AML-193 (cell line): Measurements from ENCODE around the gene WWOX.

Source experiments
- DNase-seq, 2 experiments: peaks; one replicate each; lab custom pipeline; 2025; lab: John Stamatoyannopoulos, UW

WWOX gene

DNA sequence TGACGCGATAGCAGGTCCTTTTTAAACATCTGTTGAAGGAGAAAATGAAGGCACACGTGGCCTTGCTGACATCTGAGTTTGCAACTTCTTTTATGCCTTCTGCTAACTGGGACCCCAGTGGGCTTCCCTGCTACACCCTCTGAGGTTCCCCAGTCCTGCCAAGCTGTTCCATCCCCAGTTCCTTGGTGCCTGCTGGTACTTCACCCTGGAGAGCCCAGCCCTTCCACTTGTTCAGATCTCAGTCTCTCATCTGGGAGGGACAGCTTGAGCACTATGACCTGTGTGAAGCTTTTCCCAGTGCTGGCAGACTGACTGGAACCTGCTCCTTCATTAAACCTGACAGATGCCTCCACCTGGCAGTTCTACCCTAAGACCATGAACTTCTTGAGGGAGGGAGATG, 95.5 kb downstream of the WWOX start:
- DNase-seq = no peak

DNA sequence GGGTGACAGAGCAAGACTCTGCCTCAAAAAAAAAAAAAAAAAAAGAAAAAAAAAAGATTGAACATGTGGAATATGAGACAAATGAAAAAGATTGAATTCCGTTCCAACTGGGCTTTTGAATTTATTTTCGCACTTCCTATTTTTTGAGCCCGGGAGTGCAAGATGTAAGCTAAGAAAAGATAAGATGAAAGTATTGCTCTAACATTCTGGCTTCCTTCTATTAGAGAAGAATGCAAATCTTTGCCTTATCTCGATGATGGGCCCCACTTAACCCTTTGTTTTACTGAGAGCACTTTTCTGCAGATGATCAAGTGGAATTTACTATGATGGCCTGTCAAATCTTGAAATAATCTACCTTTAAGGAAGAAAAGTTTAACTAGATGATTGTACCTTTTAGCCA, 96.3 kb downstream of the WWOX start:
- no peak for DNase-seq

DNA sequence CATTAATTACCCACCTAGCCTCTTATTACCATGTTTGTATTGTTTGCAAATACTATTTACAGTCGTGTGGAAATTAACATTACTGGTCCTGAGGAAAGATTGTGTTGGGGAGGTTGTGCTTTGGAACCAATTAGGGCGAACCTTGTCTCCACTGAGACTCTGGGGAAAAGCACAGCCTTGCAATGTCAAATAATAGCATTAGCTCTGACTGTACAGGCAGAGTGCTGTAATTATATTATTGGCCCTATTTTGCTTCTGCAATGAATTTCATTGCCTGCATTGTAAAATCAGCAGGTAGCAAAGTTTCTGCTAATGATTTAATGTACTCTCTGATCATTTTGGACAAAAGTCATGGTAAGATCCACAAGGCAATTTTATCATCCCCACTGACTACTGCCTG, 97.0 kb downstream of the WWOX start:
- DNase-seq = no peak

DNA sequence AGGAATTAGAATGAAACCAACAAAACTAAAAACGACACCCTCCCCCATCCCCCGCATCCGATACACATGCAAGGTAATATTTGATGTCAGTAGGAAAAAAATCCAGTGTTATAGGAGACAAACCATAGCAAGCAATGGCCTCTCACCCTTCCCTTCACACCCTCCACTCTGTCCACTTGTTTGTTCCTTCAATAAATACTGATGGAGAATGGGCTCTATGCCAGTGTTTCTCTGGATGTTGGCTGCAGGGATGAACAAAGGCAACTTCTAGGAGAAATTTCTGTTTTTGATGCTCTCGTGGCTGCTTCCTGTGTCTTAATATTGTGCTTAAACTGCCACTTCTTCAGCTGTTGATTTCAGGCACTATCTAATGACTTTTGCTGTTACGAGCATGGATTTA, 98.8 kb downstream of the WWOX start:
- no peak for DNase-seq

DNA sequence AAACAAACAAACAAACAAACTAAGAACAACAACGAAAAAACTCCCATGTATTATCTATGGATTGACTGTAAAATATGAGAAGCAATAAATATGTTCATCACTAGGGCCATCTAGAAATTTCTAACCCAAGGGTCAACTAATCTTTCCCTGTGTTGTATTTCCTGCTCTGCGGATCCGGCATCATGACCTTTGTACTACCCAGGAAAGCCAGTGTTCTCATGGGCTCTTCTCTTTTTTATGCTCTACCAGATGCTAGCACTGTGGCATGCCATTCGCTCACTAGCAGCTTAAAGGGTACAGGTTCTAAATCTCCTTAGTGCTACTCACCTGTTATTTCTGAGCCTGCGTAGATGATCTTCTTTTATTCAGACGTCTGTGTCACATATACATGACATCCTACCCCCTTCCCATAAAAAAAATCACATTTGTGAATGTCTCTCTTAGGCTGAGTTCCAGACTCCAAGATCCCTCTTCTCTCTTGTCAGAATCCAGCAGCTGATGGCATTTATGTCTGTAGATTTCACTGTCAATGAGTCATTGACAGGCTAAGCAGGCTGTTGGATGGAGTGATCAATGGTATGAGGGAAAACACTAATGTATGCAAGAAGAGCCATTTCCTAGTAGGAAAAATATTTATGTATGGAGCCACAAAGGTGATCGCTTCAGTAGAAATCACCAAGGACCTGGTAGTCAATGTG, 100.0 kb downstream of the WWOX start:
- no peak for DNase-seq

DNA sequence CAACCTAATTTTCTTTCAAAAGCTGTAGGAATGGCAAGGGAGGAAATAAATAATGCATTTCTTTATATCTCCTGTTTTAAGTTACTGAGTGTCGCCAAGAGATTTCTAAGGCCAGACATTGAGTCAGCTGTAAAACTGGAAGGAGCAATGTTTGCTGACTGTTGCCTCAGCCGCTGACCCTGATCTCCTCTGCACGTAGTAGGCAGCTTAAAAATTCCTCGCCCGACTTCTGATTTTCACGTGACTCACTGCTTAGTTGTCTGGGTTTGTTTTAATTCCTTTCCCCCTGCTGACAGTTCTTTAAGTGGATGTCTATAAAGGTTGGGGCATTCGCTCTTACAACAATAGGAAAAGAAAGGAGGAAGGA, 100.6 kb downstream of the WWOX start:
- no peak for DNase-seq

DNA sequence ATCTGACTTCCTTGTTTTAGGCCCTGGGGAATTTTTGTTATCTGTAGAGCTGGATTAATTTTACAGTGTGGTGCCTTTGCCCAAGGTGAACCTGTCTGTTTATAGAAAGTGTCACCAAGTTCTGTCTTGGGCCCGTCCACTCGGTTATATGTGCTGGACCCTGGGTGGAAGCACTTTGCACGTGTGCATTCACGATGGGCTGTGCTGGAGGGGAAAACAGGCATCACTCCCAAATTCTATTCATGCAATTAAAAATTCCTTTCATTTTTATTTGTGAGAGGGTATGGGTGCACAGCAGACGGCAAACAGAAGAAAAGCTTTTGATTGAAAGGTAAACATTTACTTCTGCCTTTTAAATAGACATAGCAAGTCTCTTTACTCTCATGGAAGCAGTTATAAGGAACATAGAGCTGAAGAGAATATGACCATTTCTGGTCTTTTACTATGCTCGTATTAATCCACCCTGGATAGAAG, 101.2 kb downstream of the WWOX start:
- DNase-seq = no peak

DNA sequence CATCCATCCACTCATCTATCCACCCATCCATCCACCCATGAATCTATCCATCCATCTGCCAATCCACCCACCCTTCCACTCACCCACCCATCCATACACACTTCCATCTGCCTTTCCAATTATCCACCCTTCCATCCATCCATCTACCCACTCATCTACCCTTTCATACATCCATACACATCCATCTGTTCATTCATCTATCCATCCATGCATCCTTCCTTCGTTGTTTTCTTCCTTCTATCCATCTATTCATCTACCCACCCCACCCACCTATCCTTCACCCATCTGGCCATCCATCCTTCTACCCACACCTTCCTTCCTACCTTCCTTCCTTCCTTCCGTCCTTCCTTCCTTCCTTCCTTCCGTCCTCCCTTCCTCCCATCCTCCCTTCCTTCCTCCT, 106.1 kb downstream of the WWOX start:
- no peak for DNase-seq

DNA sequence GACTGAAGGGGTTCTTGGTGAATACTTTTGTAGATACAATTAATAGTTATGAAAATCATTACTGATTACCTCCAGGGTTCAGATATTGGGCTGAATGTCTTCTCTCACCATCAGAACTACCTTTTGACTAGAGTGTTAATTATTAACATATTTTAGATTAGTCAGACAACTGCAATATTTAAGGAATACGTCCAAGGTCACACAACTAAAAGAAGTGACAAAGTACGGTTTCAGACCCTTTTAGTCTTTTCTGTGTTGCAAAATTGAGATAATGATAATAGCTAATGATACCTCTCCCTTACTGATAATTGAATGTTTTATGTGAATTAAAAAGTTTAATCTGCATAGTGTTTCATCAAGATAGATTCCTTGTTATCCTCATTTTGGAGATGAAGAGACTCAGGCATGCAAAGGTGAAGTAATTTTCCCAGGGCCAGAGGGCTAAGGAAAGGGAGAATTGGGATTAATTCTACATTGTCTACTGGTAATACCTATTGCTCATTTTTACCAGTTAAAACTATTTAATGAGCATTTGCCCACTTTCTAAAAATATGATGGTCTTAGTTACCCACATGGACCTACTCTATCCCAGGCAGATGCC, 107.3 kb downstream of the WWOX start:
- DNase-seq = no peak

DNA sequence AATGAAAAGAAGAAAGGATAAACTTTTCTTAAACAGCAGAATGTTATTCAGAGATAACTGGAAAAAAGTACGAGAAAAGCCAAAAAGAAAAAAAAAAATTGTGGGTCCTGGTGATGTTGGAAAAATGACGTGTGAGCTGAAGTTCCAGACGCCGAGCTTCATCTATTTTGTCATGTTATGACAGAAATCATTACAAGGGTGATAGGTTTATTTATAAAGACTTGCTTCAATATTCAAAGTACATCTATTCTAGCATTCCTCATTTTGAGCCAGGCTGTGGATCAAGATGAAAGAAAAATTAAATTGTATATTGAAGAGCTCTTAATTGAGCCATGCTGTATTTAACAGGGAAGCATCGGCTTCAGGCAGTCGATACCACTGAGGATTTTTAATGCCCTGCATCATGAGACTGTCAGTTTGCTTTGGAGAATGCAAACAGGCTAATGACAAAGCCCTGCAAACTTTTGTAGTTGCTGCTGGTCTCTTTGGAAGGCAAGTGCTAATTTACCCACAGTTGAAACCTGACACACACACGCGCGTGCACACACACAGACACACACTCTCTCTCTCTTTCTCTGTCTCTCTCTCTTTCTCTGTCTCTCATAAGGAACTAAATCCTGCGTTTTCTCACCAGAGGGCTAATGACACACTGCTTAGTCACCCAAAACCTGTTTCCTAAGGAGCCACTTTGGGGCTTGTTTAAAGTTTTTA, 110.7 kb downstream of the WWOX start:
- no peak for DNase-seq

DNA sequence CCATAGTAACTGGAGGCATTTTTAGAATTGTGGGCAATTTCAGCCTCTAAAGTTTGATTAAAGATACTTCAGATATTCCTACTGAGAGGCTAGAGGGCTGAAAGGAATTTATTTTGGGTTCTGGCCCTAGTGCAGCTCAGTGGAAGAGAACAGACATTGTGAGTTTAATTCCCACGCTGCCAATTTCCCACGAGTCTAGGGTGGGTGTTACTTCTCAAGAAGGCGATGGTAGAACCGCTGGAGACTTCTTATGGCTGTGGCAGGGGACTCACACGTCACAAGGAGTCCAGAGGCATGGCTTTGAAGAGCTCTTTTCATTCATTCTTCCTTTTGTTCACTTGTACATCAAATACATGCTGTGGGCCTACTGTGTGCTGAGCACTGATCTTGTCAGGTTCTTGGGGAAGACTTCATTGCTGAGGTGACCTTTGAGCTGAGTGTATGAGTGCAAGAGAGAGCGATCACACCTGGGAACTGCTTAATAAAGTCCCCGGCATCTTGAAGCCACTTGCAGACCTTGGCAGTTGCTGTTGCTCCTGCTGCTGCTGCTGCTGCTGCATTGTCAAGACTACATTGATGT, 111.7 kb downstream of the WWOX start:
- DNase-seq = no peak

DNA sequence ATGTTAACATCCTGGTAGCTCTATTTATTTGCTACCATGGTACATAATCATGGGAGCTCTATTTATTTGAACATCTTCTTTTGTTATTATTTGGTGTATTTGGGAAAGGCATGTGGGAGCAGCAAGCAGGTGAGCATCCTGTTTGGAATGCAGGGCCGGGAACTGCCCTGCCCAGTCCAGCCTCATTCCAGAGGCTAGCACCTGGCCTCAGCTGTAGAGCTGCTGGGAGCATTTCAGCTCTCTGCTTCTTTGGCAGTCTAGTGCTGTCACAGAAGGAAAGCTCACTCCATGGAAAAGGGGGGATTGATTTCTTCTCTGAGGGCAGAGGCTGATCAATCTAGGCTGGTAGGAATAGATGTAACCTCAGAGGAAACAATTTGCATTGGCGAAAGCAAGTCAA, 112.5 kb downstream of the WWOX start:
- DNase-seq = no peak

DNA sequence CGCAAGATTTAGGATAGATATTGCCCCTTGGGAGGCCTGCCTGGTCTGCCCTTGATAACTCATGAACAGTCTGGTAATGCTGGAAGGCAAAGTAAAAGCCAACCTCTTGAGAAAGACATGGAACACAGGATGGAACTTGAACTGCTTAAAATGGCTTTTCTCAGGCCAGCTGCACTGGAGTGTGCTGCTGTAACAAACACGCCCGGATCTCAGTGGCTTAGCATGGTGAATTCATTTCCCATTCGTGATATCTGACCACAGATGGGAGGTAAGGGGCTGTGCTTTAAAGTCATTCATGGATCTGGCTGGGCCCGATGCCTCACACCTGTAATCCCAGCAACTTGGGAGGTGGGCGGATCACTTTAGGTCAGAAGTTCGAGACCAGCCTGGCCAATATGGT, 113.2 kb downstream of the WWOX start:
- no peak for DNase-seq

DNA sequence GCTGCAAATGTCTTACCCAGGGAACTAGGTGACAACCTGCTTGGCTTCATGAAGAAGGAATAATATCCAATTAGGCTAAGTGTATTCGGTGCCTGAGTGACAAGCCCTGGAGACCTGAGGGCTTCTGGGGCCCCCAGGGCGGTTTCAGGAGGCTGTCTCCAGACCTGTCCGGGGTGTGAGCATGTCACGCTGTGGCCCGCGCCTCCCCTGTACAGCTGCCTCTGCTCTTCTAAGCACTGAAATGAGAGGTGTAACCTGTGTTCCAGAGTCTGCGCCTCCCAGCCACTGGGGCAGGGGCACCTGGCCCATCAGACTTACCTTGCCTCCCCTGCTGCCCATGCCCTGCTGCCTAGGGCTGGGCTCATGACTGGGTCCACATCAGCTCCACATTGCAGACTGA, 114.3 kb downstream of the WWOX start:
- no peak for DNase-seq

DNA sequence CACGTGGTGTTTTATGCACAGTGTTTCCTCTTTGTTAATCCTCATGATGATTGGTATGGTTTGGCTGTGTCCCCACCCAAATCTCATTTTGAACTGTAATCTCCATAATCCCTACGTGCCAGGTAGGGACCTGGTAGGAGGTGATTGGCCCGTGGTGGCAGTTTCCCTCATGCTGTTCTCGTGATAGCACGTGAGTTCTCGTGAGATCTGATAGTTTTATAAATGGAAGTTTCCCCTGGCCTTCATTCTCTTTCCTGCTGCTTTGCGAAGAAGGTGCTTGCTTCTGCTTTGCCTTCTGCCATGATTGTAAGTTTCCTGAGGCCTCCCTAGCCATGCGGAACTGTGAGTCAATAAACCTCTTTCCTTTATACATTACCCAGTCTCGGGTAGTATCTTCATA, 115.8 kb downstream of the WWOX start:
- no peak for DNase-seq

DNA sequence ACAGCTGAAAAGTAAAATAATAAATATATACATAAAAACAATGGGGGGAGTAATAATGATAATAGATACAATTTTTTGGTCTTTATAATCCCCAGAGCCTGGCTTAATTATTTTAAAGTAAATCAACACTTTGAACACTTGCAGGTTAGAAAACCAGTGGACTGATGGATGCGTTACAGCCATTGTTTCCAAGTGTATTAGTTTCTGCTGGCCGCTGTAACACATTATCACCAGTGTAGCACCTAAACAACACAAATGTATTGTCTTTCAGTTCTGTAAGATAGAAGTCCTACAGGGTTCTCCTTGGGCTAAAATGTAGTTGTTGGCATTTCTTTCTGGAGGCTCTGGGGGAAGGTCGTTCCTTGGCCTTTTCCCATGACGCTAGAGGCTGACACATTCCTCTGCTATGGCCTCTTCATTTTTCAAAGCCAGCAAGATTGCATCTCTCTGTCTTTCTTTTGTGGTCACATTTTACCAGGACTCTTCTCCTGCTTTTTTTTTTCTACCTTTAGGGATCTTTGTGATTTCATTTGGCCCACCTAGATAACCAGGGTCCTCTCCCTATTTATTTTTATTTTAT, 116.8 kb downstream of the WWOX start:
- no peak for DNase-seq

DNA sequence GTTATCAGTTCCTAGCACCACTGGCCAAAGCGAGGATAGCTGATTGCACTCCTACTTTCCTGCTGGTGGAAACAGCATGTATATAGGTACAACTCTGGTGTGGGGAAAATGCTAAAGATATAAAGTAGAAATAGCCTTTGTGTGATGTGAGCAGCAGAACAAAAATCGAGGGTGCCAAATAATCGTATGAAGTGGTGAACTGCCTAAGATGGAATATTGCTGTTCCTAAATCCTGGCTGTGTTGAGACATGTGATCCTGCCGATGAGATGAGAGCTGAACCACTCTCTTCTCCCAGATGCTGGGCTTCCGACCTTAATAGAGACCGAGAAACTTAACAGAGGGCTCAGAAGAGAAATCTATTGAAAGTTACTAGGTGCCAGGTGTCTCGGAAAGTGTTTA, 117.8 kb downstream of the WWOX start:
- no peak for DNase-seq

DNA sequence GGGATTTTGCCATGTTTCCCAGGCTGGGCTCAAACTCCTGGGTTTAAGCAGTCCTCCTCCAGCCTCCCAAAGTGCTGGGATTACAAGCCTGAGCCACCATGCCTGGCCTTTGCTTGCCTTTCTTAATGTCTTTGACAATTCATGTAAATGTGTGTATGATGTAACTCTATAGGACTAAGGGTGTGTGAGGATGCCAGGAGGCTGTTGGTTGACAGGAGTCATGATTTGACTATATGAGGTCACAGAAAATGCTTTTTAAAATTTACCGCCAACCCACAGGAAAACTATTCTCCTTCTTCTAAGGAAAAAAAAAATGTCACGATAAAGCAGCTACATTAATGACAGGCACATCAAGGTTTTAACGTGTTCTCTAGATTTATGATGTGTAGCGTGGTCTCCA, 118.8 kb downstream of the WWOX start:
- no peak for DNase-seq

DNA sequence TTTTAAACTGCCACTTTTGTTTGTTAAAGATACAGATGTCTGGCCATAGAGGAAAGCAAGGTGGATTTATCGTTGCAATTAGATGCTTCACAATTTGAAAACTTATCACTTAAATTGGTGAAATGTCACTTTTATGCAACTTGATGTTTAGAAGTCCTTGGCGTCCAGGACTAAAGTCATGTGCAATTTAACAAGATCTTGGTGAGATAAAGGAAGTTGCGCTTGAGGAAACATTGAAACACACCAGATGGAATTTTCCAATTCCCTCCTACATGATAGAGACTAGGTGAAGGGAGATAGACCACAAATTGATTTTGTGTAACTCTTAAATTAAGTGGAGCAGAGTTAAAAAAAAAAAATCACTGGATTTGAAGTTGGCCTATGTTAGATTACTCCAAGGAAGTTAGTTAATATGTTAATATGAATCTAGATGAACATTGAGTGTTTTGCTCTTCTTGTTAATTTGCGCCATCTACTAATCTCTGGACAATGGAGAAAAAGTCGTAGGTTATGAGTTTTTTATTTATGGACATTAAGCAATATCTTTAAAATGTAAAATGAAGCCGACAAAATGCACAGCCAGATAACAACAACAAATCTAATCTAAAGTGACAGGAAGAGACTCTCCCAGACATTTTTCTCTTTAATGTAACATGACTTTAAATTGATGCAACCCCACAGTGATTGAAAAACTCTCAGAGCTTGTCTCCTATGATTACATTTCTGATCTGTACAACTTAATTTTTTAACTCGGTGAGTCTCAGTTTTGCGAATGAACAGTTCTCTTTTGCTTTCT, 119.6 kb downstream of the WWOX start:
- no peak for DNase-seq

DNA sequence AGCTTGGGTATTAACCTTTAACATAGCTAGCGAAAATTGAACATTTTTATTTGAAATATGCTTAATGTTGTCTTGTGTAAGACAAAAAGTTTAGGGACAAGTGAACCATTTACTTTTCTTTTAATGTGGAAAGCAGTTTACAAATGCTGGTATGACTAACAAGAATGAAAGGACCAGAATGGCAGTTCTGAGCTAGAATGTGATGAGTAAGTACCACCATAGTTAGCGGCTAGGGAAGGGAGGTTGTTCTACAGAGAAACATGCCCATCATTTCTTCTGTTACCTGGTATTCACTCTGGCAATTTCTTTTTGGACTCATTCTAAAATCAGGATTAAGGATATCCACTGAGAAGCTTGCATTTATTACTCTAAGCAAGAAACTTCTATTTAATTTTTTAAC, 121.1 kb downstream of the WWOX start:
- DNase-seq = no peak

DNA sequence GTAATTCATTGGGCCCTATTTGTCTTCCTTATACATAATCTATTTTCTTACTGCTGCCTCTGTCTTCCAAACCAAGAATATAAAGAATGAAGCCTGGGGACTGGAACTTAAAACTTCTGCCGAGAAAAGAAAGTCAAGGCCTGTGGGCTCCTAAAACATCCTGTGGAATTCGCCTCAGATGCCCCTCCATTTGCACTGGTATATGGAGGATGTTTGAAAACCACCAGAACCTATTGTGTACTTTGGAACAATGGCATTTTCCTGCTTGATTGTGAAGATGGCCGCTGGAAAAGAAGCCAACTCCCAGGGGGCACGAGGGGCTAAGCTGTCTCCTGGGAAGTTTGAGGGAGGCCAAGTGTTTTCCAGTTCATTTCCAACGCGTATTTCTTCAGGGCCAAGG, 122.4 kb downstream of the WWOX start:
- no peak for DNase-seq

DNA sequence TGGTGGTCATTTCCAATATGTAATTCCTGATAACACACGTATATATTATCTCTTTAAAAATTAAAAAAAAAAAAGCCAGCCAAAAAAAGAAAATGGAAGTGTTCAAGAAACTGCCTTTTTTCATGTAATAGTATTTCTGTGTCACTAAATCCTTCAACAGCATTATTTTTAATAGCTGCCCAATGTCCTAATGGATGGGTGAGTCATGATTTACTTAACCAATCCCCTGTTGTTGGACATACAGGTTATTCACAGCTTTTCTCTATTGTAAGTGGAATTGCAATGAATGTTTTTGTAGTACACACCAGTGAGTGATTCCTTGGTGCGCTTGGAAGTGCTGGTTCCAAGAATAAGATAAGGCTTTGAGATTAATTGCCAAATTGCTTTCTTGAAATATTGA, 124.9 kb downstream of the WWOX start:
- no peak for DNase-seq
